ENCODE data around the gene MT1X.
A peak's percentile ranks its signal among the peaks of the same experiment; 100 is the strongest.

The MT1X gene

GRCh38 chr16:56681939-56682702 lies at the start of gene MT1X:
MT1X (plus strand) TSS chr16:56682470; CDS start chr16:56682541, 71 bp downstream.
- H3K27ac ChIP-seq: peak within 1 kb of the TSS; percentile 75 to 83
- no peak for TF ChIP-seq CTCF (IDR thresholded peaks at IDR 0.05)
- peak within 1 kb of the TSS; percentile 77 for H3K4me3 ChIP-seq
- DNase-seq (ENCODE audit: low spot score): peak; percentile 99

GRCh38 chr16:56632848-56633365 lies 49.4 kb upstream of the MT1X start:
- H3K4me3 ChIP-seq: peak overlapping the region; percentile 72
- no peak for TF ChIP-seq CTCF (IDR thresholded peaks at IDR 0.05)
- peak overlapping the region; percentile 85 to 90 for H3K27ac ChIP-seq
- no peak for DNase-seq (ENCODE audit: low spot score)

GRCh38 chr16:56633535-56633934 lies 48.7 kb upstream of the MT1X start:
- peak overlapping the region; percentile 72 for H3K4me3 ChIP-seq
- no peak for TF ChIP-seq CTCF (IDR thresholded peaks at IDR 0.05)
- H3K27ac ChIP-seq: peak overlapping the region; percentile 85 to 90

GRCh38 chr16:56634715-56635440 lies 47.4 kb upstream of the MT1X start:
- H3K27ac ChIP-seq: peak overlapping the region in 1 of 2 donors; percentile 41
- H3K4me3 ChIP-seq: peak overlapping the region; percentile 54
- no peak for TF ChIP-seq CTCF (IDR thresholded peaks at IDR 0.05)
- no peak for DNase-seq (ENCODE audit: low spot score)

More at GRCh38 chr16:56633535-56633934, 48.7 kb upstream of the MT1X start:
- no peak for DNase-seq (ENCODE audit: low spot score)

- H3K27ac ChIP-seq: peak overlapping the region in 1 of 2 donors; percentile 41
- no peak for TF ChIP-seq CTCF (IDR thresholded peaks at IDR 0.05)
Measured at GRCh38 chr16:56635441-56635967, 46.8 kb upstream of the MT1X start.

GRCh38 chr16:56636616-56637413 lies 45.5 kb upstream of the MT1X start:
- H3K4me3 ChIP-seq: no peak overlapping the region
- DNase-seq (ENCODE audit: low spot score): no peak
- no peak for TF ChIP-seq CTCF (IDR thresholded peaks at IDR 0.05)
- H3K27ac ChIP-seq: no peak overlapping the region

More at GRCh38 chr16:56635441-56635967, 46.8 kb upstream of the MT1X start:
- no peak for DNase-seq (ENCODE audit: low spot score)
- peak overlapping the region; percentile 54 for H3K4me3 ChIP-seq
